ENCODE results near the gene MUC5AC.

Gene MUC5AC

DNA sequence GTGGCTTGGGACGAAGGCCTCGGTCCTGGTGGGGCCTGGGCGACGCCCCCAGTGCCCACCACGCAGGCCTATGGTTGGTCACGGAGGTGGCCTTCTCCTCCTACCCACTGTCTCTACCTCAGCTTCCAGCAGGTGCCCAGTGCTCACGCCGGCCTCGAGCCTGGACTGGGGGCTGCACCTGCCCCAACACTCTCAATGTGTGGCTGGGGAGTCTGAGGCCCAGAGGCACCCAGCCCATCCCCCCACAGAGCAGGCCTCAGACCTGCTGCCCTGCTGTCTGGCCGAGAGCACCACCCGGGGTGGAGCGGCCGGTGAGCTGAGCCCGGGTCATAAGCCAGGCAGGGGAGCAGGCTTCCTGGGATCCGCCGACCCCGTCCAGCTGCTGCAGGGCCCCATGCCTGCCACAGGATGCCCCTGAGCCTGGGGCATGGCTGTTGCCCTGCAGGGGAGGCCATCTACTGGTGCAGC, 28.6 kb upstream of the MUC5AC start:
- Mint-ChIP-seq H3K27ac (no peak overlapping the region), H3K9me3 (peaks cover 11% of the 10 kb centered on the region), H3K4me3 (no peak overlapping the region), H3K36me3 (ENCODE audit: low read depth) (no peaks in the 10 kb centered on the region), H3K27me3 (peaks cover 13% of the 10 kb centered on the region), H3K4me1 (ENCODE audit: low read depth) (no peaks in the 10 kb centered on the region)
- peak; percentile 22 for DNase-seq

GRCh38 chr11:1129611-1130160, 28.1 kb upstream of the MUC5AC start:
- no peaks in the 10 kb centered on the region for H3K36me3 Mint-ChIP-seq (ENCODE audit: low read depth)
- DNase-seq, result peak; percentile 17
- no peak overlapping the region for H3K4me3 Mint-ChIP-seq
- H3K9me3 Mint-ChIP-seq, result peaks cover 16% of the 10 kb centered on the region
- H3K27me3 Mint-ChIP-seq, result peaks cover 13% of the 10 kb centered on the region
- H3K27ac Mint-ChIP-seq, result no peak overlapping the region
- H3K4me1 Mint-ChIP-seq (ENCODE audit: low read depth), result no peaks in the 10 kb centered on the region

GRCh38 chr11:1130276-1131032, 27.3 kb upstream of the MUC5AC start:
- Mint-ChIP-seq H3K4me3 (no peak overlapping the region), H3K9me3 (peaks cover 23% of the 10 kb centered on the region), H3K36me3 (ENCODE audit: low read depth) (no peaks in the 10 kb centered on the region), H3K4me1 (ENCODE audit: low read depth) (no peaks in the 10 kb centered on the region), H3K27me3 (peaks cover 13% of the 10 kb centered on the region), H3K27ac (no peak overlapping the region)
- DNase-seq, result peak; percentile 11

DNA sequence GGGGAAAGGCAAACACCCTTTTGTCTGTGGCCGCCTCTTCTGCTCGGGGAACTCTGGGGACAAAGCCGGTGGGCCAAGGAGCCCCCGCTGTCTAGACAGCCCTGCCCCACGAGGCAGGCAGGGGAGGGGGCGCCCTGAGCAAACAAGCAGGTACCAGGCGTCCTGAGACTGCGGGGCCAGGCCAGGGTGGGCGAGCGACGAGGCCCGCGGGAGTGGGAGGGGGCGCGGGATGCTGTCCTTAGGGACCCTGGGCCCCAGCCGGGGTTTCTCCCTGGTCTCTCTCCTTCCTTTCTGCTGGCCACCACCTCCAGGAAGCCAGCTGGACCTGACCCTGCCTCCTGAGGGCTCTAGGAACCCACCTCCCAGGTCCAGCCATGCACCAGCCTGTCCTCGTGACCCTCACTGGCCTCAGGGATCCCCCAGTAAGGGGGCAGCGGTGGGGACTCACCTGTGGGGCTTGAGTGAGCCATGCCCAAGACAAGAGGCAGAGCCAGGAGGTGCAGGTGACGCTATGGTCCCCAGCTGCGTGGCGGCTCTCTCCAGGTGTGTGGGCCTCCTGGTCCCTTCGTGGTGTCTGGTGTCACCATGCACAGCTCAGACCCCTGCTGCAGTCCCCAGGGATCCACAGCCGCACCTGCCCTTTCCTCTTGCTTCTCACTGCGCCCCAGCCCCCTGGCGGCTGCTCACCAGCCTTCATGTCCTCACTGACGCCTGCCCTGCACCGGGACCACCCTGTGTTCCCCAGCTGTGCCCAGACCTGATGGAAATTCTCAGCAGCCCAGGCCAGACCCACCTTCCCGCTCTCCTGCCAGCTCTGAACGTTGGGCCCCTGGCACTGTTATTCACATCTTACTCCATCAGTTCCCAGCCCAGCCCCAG, 26.5 kb upstream of the MUC5AC start:
- Mint-ChIP-seq H3K4me3 (no peak overlapping the region), H3K4me1 (ENCODE audit: low read depth) (no peaks in the 10 kb centered on the region), H3K27ac (no peak overlapping the region), H3K9me3 (peaks cover 26% of the 10 kb centered on the region), H3K27me3 (peaks cover 13% of the 10 kb centered on the region), H3K36me3 (ENCODE audit: low read depth) (no peaks in the 10 kb centered on the region)
- peak; percentile 18 for DNase-seq

GRCh38 chr11:1134848-1135445, 22.8 kb upstream of the MUC5AC start:
- H3K9me3 Mint-ChIP-seq, result peaks cover 26% of the 10 kb centered on the region
- peaks cover 34% of the 10 kb centered on the region for H3K27me3 Mint-ChIP-seq
- H3K4me3 Mint-ChIP-seq, result no peak overlapping the region
- no peaks in the 10 kb centered on the region for H3K36me3 Mint-ChIP-seq (ENCODE audit: low read depth)
- no peak overlapping the region for H3K27ac Mint-ChIP-seq
- peaks cover 8% of the 10 kb centered on the region for H3K4me1 Mint-ChIP-seq (ENCODE audit: low read depth)
- no peak for DNase-seq

- peaks cover 24% of the 10 kb centered on the region for H3K27me3 Mint-ChIP-seq
- no peak overlapping the region for H3K4me3 Mint-ChIP-seq
- peak; percentile 18 for DNase-seq
- no peaks in the 10 kb centered on the region for H3K36me3 Mint-ChIP-seq (ENCODE audit: low read depth)
- H3K27ac Mint-ChIP-seq, result no peak overlapping the region
- peaks cover 37% of the 10 kb centered on the region for H3K9me3 Mint-ChIP-seq
- peaks cover 8% of the 10 kb centered on the region for H3K4me1 Mint-ChIP-seq (ENCODE audit: low read depth)
Observed at GRCh38 chr11:1138097-1138496, 19.7 kb upstream of the MUC5AC start.

DNA sequence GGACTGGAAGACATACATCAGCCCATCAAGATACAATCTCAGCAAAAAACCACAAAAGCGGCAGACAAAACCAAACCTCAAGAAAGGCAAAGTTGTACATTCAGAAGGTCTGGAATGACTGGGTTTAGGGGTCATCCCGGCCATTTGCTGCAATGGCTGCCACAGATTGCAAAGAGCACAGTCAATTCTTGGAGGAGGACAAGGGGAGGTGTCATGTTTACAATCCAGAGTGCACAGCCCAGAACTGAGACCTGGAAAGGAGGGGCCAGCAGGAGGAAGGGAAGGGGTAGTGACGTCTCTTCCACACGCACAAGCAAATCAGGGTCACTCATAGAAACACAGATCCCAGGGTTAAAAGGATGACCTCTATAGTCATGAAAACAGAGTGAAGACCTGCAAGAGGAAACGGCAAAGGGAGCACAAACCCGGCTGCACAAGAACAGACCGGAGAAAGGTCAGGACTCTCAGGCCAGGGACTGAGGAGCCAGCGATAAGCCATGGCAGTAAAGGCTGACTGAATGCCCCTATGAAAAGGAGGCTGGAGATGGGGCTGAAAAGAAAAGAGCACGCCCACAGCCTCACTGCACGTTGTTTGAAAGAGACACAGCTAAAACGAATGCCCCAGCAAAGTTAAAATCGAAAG, 18.2 kb upstream of the MUC5AC start:
- peaks cover 37% of the 10 kb centered on the region for H3K9me3 Mint-ChIP-seq
- peaks cover 8% of the 10 kb centered on the region for H3K4me1 Mint-ChIP-seq (ENCODE audit: low read depth)
- no peaks in the 10 kb centered on the region for H3K36me3 Mint-ChIP-seq (ENCODE audit: low read depth)
- no peak overlapping the region for H3K27ac Mint-ChIP-seq
- H3K27me3 Mint-ChIP-seq, result peaks cover 24% of the 10 kb centered on the region
- DNase-seq, result no peak
- no peak overlapping the region for H3K4me3 Mint-ChIP-seq

GRCh38 chr11:1140642-1141490, 16.9 kb upstream of the MUC5AC start:
- peaks cover 29% of the 10 kb centered on the region for H3K9me3 Mint-ChIP-seq
- H3K36me3 Mint-ChIP-seq (ENCODE audit: low read depth), result no peaks in the 10 kb centered on the region
- H3K27me3 Mint-ChIP-seq, result peaks cover 24% of the 10 kb centered on the region
- peaks cover 8% of the 10 kb centered on the region for H3K4me1 Mint-ChIP-seq (ENCODE audit: low read depth)
- DNase-seq, result no peak
- H3K27ac Mint-ChIP-seq, result no peak overlapping the region
- no peak overlapping the region for H3K4me3 Mint-ChIP-seq

GRCh38 chr11:1146365-1146764, 11.4 kb upstream of the MUC5AC start:
- H3K36me3 Mint-ChIP-seq (ENCODE audit: low read depth), result no peaks in the 10 kb centered on the region
- peaks cover 29% of the 10 kb centered on the region for H3K9me3 Mint-ChIP-seq
- H3K4me1 Mint-ChIP-seq (ENCODE audit: low read depth), result no peaks in the 10 kb centered on the region
- H3K4me3 Mint-ChIP-seq, result no peak overlapping the region
- H3K27ac Mint-ChIP-seq, result no peak overlapping the region
- H3K27me3 Mint-ChIP-seq, result peaks cover 10% of the 10 kb centered on the region
- DNase-seq, result peak; percentile 24

DNA sequence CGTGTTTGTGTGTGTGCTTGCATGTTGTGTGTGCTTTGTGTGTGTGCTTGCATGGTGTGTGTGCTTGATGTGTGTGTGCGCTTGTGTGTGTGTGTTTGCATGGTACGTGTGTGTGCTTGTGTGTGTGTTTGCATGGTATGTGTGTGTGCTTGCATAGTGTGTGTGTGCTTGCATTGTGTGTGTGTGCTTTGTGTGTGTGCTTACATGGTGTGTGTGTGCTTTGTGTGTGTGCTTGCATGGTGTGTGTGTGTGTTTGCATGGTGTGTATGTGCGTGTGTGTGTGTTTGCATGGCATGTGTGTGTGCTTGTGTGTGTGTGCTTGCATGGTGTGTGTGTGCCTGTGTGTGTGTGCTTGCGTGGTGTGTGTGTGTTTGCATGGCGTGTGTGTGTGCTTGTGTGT, 10.0 kb upstream of the MUC5AC start:
- Mint-ChIP-seq H3K36me3 (ENCODE audit: low read depth) (no peaks in the 10 kb centered on the region), H3K9me3 (peaks cover 16% of the 10 kb centered on the region), H3K27ac (no peak overlapping the region), H3K4me3 (no peak overlapping the region), H3K4me1 (ENCODE audit: low read depth) (peaks cover 6% of the 10 kb centered on the region), H3K27me3 (peaks cover 13% of the 10 kb centered on the region)
- no peak for DNase-seq

DNA sequence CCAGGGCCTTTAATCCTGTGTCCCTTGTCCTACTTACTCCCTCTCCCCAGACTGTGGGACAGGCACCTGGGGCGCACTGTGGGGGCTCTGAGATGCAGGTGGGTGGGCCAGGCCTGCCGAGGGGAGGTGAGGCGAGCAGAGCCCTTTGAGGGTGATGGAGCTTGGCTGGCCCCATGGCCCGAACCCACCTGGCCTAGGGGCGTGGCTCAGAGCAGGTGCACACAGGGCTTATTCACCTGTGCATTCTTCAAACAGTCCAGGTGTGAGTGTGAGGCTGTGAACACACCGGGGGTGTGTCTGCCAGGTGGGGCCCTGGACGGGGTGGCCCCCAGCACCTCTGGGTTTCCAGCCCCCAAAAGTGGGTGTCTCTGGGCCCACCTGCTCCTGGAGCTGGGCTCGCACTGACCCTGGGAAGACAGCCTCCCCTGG, 9.0 kb upstream of the MUC5AC start:
- DNase-seq, result peak; percentile 19
- H3K4me3 Mint-ChIP-seq, result no peak overlapping the region
- H3K36me3 Mint-ChIP-seq (ENCODE audit: low read depth), result no peaks in the 10 kb centered on the region
- H3K9me3 Mint-ChIP-seq, result peaks cover 7% of the 10 kb centered on the region
- H3K4me1 Mint-ChIP-seq (ENCODE audit: low read depth), result peaks cover 7% of the 10 kb centered on the region
- H3K27ac Mint-ChIP-seq, result no peak overlapping the region
- peaks cover 13% of the 10 kb centered on the region for H3K27me3 Mint-ChIP-seq

- peaks cover 3% of the 10 kb centered on the region for H3K9me3 Mint-ChIP-seq
- H3K27ac Mint-ChIP-seq, result no peak overlapping the region
- peaks cover 7% of the 10 kb centered on the region for H3K4me1 Mint-ChIP-seq (ENCODE audit: low read depth)
- H3K27me3 Mint-ChIP-seq, result peaks cover 13% of the 10 kb centered on the region
- no peak overlapping the region for H3K4me3 Mint-ChIP-seq
- DNase-seq, result no peak
- H3K36me3 Mint-ChIP-seq (ENCODE audit: low read depth), result no peaks in the 10 kb centered on the region
Observed at GRCh38 chr11:1149545-1149944, 8.2 kb upstream of the MUC5AC start.

DNA sequence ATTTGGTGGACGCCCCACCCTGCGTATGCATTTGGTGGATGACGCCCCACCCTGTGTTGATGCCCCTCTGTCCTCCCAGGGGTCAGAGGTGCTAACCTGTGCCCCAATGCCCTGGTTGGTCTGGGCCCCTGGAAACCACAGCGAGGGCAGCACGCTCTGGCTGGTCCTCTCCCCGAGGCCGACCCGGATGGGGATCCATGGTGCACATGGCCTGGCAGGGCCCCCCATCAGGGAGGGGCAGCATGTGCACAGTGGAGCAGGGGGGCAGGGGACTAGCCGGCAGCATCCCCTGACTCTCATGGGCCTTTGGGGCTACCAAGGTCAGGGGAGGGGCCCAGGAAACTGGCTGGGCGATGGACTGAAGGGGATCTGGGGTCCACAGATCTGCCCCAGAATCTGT, 7.6 kb upstream of the MUC5AC start:
- Mint-ChIP-seq H3K9me3 (no peaks in the 10 kb centered on the region), H3K27me3 (peaks cover 13% of the 10 kb centered on the region), H3K4me1 (ENCODE audit: low read depth) (peaks cover 7% of the 10 kb centered on the region), H3K4me3 (no peak overlapping the region), H3K36me3 (ENCODE audit: low read depth) (no peaks in the 10 kb centered on the region), H3K27ac (no peak overlapping the region)
- DNase-seq, result peak; percentile 9

All from activated T-cell treated with anti-CD3 and anti-CD28 coated beads, Interleukin-2, amount 50 U/mL, for 24 hours (primary cell).